Loucy (cell line): ENCODE data around the gene SPINDOC.

ENCODE experiments used
- H2AFZ ChIP-seq: fragments of 200-600 bp; sonication (generic); 2 replicates; pipeline ENCODE4 v1.6.0; 2016; ENCODE audit warnings: antibody characterized with exemption, mild to moderate bottlenecking, low read length, moderate library complexity
- H3F3A ChIP-seq: fragments of 200-600 bp; 2 replicates; pipeline ENCODE4 v1.6.0; 2016; ENCODE audit warnings: antibody characterized with exemption, low read depth, mild to moderate bottlenecking
- H3K27me3 ChIP-seq: fragments of 200-600 bp; sonication (generic); 2 replicates; pipeline ENCODE4 v1.6.1; 2014; ENCODE audit warnings: low read length, mild to moderate bottlenecking; ENCODE audit not compliant: insufficient read depth, poor library complexity, severe bottlenecking
- H3K36me3 ChIP-seq: fragments of 200-600 bp; sonication (generic); 2 replicates; pipeline ENCODE4 v1.6.1; 2016; ENCODE audit warnings: low read length; ENCODE audit not compliant: insufficient read depth
- H3K4me1 ChIP-seq: fragments of 200-600 bp; sonication (generic); 2 replicates; pipeline ENCODE4 v1.5.1; 2014; ENCODE audit warnings: low read length, mild to moderate bottlenecking; ENCODE audit not compliant: insufficient read depth, poor library complexity, severe bottlenecking
- H3K4me2 ChIP-seq: fragments of 200-600 bp; sonication (generic); 2 replicates; pipeline ENCODE4 v1.6.0; 2014; ENCODE audit warnings: antibody characterized with exemption, low read length, low read depth, mild to moderate bottlenecking; ENCODE audit not compliant: poor library complexity, severe bottlenecking
- H3K4me3 ChIP-seq: fragments of 200-600 bp; sonication (generic); 2 replicates; pipeline ENCODE4 v1.5.1; 2014; ENCODE audit warnings: low read length, mild to moderate bottlenecking, mixed read lengths; ENCODE audit not compliant: poor library complexity, severe bottlenecking
- H3K79me2 ChIP-seq: fragments of 200-600 bp; sonication (generic); 2 replicates; pipeline ENCODE4 v1.6.1; 2014; ENCODE audit warnings: low read length; ENCODE audit not compliant: insufficient read depth
- H3K9ac ChIP-seq: fragments of 200-600 bp; sonication (generic); 2 replicates; pipeline ENCODE4 v1.6.0; 2014; ENCODE audit warnings: mild to moderate bottlenecking, low read depth, low read length, moderate library complexity; ENCODE audit not compliant: poor library complexity, severe bottlenecking
- H3K9me2 ChIP-seq: fragments of 200-600 bp; sonication (generic); replicated peaks from 2 replicates; pipeline ENCODE4 v1.6.1; 2016; ENCODE audit warnings: low read depth, low read length, mixed read lengths
- H3K9me3 ChIP-seq: fragments of 200-600 bp; sonication (generic); 2 replicates; pipeline ENCODE4 v1.6.1; 2014; ENCODE audit warnings: mild to moderate bottlenecking, antibody characterized with exemption, low read length, low read depth; ENCODE audit not compliant: insufficient read depth
- H4K20me1 ChIP-seq: fragments of 200-600 bp; sonication (generic); 2 replicates; pipeline ENCODE4 v1.6.0; 2014; ENCODE audit warnings: antibody characterized with exemption, low read length, mild to moderate bottlenecking; ENCODE audit not compliant: insufficient read depth, poor library complexity, severe bottlenecking
- EZH2phosphoT487 ChIP-seq: fragments of 200-600 bp; IDR thresholded peaks from 2 replicates; pipeline ENCODE4 v1.6.1; 2018; ENCODE audit warnings: antibody characterized with exemption, mild to moderate bottlenecking, moderate library complexity, borderline replicate concordance
- TF ChIP-seq, protein P1 (sequence below): fragments of 200-600 bp; sonication (generic); conservative IDR thresholded peaks from 2 replicates; pipeline ENCODE4 v1.5.1; 2014; ENCODE audit warnings: mild to moderate bottlenecking, antibody characterized with exemption, low read length

Gene SPINDOC

DNA sequence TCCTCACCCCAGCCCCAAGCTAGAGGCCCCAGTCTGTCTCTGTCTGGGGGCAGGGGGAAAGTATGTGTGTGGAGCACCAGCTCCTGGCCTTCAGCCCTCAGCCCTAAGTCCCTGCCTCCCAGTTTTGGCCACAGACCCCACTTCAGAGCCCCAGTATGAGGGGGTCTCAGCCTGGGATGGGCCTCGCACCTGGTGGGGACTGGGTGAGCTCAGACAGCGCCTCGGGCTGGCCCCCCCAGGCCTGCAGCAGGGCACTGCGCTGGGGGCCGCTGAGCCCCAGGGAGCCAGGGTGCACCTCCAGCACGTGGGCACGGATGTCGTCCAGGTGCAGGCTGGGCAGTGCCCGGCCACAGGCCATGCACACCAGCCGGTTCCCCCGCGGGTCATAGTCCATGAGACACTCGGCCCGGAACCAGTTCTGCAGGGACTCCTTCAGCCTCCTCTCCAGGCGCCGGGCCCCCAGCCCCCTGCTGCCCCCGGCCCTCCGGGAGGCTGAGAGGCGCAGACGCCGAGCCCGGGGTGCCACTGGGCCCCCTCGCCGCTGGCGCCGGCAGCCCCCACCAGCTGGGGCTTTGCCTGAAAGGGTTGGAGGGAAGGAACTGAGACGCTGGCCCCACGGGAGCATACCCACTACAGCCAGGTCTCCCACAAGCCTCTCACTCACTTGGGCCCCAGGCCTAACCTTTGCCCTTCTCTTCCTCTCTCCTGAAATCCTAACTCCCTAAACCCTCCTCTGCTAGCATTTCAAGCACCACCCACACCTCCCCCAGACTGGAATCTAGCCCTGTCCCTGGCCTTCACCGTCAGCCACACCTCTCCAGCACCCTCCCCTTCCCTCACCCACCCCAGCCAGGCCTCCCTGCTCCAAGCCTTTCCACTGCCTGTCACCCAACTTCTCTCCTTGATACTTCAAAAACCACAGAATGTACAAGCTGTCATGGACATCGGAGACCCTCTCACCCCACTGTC lies 48.3 kb upstream of the SPINDOC start:
- H3K9ac ChIP-seq = no peak overlapping the region
- peaks cover 28% of the 10 kb centered on the region for H3K79me2 ChIP-seq
- peaks cover 36% of the 10 kb centered on the region for H3K4me1 ChIP-seq
- no peaks in the 10 kb centered on the region for H3F3A ChIP-seq
- TF ChIP-seq, protein P1, sequence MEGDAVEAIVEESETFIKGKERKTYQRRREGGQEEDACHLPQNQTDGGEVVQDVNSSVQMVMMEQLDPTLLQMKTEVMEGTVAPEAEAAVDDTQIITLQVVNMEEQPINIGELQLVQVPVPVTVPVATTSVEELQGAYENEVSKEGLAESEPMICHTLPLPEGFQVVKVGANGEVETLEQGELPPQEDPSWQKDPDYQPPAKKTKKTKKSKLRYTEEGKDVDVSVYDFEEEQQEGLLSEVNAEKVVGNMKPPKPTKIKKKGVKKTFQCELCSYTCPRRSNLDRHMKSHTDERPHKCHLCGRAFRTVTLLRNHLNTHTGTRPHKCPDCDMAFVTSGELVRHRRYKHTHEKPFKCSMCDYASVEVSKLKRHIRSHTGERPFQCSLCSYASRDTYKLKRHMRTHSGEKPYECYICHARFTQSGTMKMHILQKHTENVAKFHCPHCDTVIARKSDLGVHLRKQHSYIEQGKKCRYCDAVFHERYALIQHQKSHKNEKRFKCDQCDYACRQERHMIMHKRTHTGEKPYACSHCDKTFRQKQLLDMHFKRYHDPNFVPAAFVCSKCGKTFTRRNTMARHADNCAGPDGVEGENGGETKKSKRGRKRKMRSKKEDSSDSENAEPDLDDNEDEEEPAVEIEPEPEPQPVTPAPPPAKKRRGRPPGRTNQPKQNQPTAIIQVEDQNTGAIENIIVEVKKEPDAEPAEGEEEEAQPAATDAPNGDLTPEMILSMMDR = no peak
- TF ChIP-seq EZH2phosphoT487 = no peak
- H4K20me1 ChIP-seq = peaks cover 35% of the 10 kb centered on the region
- H3K36me3 ChIP-seq = peaks cover 13% of the 10 kb centered on the region; the same call in 1 of the 2 replicates
- no peaks in the 10 kb centered on the region for H3K9me2 ChIP-seq
- H3K27me3 ChIP-seq = peaks cover 7% of the 10 kb centered on the region
- H3K9me3 ChIP-seq = no peaks in the 10 kb centered on the region
- no peak overlapping the region for H2AFZ ChIP-seq
- peak overlapping the region; percentile 98 for H3K4me2 ChIP-seq
- no peak overlapping the region for H3K4me3 ChIP-seq

DNA sequence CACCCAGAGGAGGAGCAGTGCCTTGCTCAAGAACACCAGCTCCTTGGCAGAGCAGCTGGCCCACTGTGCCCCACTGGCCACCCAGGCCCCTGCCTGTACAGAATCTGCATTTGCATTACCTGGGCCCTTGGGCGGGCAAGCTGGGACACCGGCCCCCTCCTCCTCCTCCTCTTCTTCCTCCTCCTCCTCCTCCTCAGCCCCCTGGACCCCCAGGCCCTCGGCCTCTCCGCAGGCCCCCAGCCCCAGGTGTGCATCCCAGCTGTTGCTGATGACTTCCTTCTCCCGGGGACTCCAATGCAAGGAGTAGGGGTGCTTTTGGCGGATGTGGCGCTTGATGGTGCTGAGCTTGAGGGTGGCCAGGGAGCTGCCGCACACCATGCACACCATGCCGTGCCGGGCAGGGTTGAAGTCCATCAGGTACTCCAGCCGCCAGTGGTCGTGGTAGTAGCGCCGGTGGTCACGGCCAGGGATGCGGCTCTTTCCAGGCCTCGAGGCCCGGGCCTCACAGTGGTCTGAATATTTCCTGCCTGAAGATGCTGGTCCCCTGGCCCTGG lies 47.5 kb upstream of the SPINDOC start:
- Histone ChIP-seq H3K36me3 (peaks cover 5% of the 10 kb centered on the region; the same call in 1 of the 2 replicates), H3K27me3 (peaks cover 8% of the 10 kb centered on the region), H3K4me1 (peaks cover 38% of the 10 kb centered on the region), H3K4me3 (peak overlapping the region; percentile 25), H3K9ac (no peak overlapping the region), H4K20me1 (peaks cover 35% of the 10 kb centered on the region), H3K9me2 (no peaks in the 10 kb centered on the region), H3K9me3 (no peaks in the 10 kb centered on the region), H2AFZ (no peak overlapping the region), H3F3A (peaks cover 3% of the 10 kb centered on the region; the same call in 1 of the 2 replicates), H3K4me2 (peak overlapping the region; percentile 98), H3K79me2 (peaks cover 28% of the 10 kb centered on the region)
- TF ChIP-seq, protein P1 = no peak
- no peak for TF ChIP-seq EZH2phosphoT487

DNA sequence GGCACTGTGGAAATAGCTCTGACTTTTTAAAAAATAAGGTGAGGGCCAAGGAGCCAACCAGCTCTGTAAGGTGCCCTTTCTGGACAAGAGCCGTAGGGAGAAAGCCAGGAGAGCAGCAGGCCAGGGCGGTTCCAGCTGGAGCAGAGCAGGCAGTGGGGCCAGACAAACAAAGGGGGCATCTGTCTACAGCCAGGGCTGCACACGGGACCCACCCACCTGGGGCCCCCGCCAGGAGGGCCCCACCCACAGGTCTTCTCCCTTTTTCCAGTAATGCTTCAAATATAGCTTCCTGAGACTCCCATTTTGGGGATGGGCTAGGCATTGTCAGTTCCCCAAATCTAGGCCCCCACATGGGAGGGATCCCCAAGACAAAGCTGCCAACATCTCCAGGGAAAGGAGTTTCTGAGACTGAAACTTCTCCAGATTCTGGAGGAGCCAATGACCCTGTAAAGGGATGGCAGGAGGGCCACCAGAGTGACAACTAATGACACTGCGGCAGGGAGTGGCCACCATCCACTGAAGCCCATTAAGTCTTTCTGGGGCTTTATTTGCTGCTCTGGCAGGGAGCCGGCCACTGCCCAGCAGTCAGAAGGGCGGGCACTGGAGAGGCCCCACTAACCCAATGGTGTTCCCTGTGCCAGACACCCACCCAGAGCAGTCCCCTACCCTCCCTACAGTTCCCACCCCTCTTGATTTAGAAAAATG lies 46.6 kb upstream of the SPINDOC start:
- Histone ChIP-seq H3K9me2 (no peaks in the 10 kb centered on the region), H2AFZ (no peak overlapping the region), H3K4me2 (peak overlapping the region; percentile 98), H3K9ac (peak overlapping the region; percentile 74), H3K27me3 (peaks cover 8% of the 10 kb centered on the region), H4K20me1 (peaks cover 35% of the 10 kb centered on the region), H3F3A (peaks cover 4% of the 10 kb centered on the region; the same call in 1 of the 2 replicates), H3K79me2 (peaks cover 28% of the 10 kb centered on the region), H3K4me1 (peaks cover 38% of the 10 kb centered on the region), H3K9me3 (no peaks in the 10 kb centered on the region), H3K36me3 (no peaks in the 10 kb centered on the region), H3K4me3 (peak overlapping the region; percentile 98)
- TF ChIP-seq, protein P1 = no peak
- no peak for TF ChIP-seq EZH2phosphoT487
